ENCODE data around the gene CIAO1. TPM values are rescaled to one million over a fixed set of nuclear protein-coding genes. Genes with fewer than 3 reads are reported as not detected.

Gene CIAO1
- total RNA-seq, 2 donors from 2014 or later: 77.0 to 79.7 TPM

DNA sequence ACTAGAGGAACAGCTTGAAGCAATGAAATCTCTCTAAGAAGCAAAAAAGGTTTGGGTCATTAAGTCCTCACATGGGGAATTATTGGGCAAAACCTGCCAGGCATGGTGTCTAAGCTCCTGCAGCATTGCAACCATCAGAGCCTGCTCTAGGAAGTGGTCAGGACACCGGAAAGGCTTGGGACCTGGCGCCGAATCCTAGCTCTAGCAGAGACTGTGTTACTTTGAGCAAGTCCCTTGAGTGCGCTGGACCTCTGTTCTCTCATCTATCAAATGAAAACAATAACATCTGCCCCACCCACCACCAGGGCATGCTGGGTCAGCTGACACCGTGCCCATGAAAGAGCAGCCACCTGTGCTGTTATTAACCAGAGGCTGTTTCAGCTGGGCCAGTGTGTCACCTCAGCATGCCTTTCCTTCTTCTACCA is 6.5 kb upstream of the CIAO1 start:
- DNase-seq (ENCODE audit: low spot score): no peak
- TF ChIP-seq, protein P1, sequence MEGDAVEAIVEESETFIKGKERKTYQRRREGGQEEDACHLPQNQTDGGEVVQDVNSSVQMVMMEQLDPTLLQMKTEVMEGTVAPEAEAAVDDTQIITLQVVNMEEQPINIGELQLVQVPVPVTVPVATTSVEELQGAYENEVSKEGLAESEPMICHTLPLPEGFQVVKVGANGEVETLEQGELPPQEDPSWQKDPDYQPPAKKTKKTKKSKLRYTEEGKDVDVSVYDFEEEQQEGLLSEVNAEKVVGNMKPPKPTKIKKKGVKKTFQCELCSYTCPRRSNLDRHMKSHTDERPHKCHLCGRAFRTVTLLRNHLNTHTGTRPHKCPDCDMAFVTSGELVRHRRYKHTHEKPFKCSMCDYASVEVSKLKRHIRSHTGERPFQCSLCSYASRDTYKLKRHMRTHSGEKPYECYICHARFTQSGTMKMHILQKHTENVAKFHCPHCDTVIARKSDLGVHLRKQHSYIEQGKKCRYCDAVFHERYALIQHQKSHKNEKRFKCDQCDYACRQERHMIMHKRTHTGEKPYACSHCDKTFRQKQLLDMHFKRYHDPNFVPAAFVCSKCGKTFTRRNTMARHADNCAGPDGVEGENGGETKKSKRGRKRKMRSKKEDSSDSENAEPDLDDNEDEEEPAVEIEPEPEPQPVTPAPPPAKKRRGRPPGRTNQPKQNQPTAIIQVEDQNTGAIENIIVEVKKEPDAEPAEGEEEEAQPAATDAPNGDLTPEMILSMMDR (IDR thresholded peaks at IDR 0.05): no peak
- Histone ChIP-seq H3K9me3 (no peaks in the 10 kb centered on the region), H3K4me1 (peaks cover 5 to 98% of the 10 kb centered on the region in 2 donors), H3K27ac (peak overlapping the region; percentile 96 to 97), H3K27me3 (no peaks in the 10 kb centered on the region), H3K36me3 (peaks cover 37% of the 10 kb centered on the region), H3K4me3 (peak overlapping the region; percentile 0 to 18)

DNA sequence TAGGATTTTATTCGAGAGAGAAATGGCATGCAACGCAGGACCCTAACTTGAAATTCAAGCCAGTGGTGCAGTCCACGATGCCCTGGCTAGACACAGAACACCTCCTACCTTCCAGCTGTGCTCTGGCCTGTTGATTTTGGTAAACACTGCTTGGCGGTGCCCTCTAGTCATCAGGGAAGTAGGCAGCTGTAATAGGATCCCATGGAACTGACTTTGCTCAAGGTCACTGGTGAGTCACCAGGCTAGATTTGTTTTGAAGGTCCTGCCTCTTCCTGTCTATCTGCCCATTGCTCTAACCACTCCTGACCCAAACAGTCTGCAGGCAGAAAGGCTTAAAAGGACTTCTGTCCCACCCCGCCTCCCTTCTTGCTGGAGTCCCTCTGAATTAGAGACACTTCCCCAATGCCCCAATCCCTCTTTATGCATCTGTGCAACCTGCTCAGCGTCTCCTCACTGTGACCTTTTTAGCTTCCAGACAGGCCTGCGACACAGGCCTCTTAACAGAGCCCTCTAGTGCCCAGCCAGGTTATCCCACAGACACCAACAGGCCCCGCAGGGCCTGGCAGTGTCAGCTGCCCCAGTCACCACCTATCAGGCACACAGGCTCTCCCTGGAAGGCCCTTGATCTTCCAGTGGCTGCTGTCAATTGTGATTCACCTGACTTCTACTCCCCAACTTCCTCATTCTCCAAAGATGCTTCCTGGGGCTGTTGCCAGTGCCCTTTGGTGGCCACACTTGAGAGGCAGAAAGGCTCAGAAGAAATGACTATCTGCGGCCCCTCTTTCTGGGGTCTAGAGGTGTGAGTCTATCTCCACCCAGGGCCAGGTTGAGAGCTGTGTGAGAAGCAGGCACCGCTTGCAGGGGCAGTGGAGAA is 5.4 kb upstream of the CIAO1 start:
- Histone ChIP-seq H3K4me1 (peaks cover 5 to 93% of the 10 kb centered on the region in 2 donors), H3K4me3 (peak overlapping the region; percentile 0 to 18), H3K9me3 (no peaks in the 10 kb centered on the region), H3K36me3 (peaks cover 25% of the 10 kb centered on the region), H3K27me3 (no peaks in the 10 kb centered on the region), H3K27ac (peak overlapping the region; percentile 96 to 97)
- TF ChIP-seq, protein P1 (IDR thresholded peaks at IDR 0.05): peak in 1 of 2 donors; percentile 56
- DNase-seq (ENCODE audit: low spot score): peak; percentile 80

GRCh38 chr2:96261328-96262003 is 4.6 kb upstream of the CIAO1 start:
- peaks cover 19% of the 10 kb centered on the region for H3K36me3 ChIP-seq
- peaks cover 7 to 88% of the 10 kb centered on the region in 2 donors for H3K4me1 ChIP-seq
- H3K27ac ChIP-seq: peak overlapping the region; percentile 96 to 97
- H3K4me3 ChIP-seq: no peak overlapping the region
- TF ChIP-seq, protein P1 (IDR thresholded peaks at IDR 0.05): no peak
- H3K9me3 ChIP-seq: no peaks in the 10 kb centered on the region
- DNase-seq (ENCODE audit: low spot score): no peak
- H3K27me3 ChIP-seq: no peaks in the 10 kb centered on the region

- Histone ChIP-seq H3K27me3 (no peaks in the 10 kb centered on the region), H3K9me3 (no peaks in the 10 kb centered on the region), H3K36me3 (peaks cover 19% of the 10 kb centered on the region), H3K27ac (peak overlapping the region; percentile 96 to 97), H3K4me3 (no peak overlapping the region), H3K4me1 (peaks cover 7 to 89% of the 10 kb centered on the region in 2 donors)
- TF ChIP-seq, protein P1 (IDR thresholded peaks at IDR 0.05): no peak
- no peak for DNase-seq (ENCODE audit: low spot score)
These were observed 3.7 kb upstream of the CIAO1 start for GRCh38 chr2:96262306-96262705.

- TF ChIP-seq, protein P1 (IDR thresholded peaks at IDR 0.05): no peak
- Histone ChIP-seq H3K36me3 (peaks cover 24% of the 10 kb centered on the region), H3K27me3 (no peaks in the 10 kb centered on the region), H3K9me3 (no peaks in the 10 kb centered on the region), H3K4me3 (peak overlapping the region; percentile 97 to 98), H3K4me1 (peaks cover 5 to 76% of the 10 kb centered on the region in 2 donors), H3K27ac (peak overlapping the region; percentile 96 to 97)
- no peak for DNase-seq (ENCODE audit: low spot score)
These were observed 1.9 kb upstream of the CIAO1 start for GRCh38 chr2:96264086-96264485.
